GM10266 (cell line): ENCODE data around the gene BCAS4.

Experiments used
- DNase-seq: peaks from one replicate; pipeline ENCODE4 v3.0.0; 2012; ENCODE audit errors: extremely low spot score
- TF ChIP-seq, protein P1 (sequence below): IDR thresholded peaks from 2 replicates; pipeline ENCODE4 v1.5.1; 2012; ENCODE audit warnings: mild to moderate bottlenecking, low read depth; ENCODE audit not compliant: control insufficient read depth, insufficient read depth; ENCODE audit errors: missing control alignments

The BCAS4 gene

DNA sequence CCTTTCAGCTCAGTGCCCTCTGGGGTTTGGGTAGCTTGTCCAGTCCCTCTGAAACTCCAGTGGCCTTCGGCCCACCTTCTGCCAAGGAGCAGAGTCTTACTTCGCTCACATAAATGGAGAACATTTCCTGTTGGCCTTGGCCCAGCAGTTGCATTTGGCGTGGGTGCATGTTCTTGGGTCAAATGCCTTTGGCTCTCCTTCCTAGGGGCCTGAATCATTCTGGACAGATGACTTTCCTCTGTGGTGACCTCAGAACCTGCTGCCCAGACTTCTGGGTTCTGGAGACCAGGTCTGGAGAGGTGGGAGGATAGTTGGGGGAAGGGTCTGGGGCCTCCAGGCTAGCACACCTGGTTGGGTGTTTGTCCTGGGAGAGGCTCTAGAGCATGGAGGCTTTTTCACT, 29.3 kb downstream of the BCAS4 start:
- no peak for DNase-seq
- TF ChIP-seq, protein P1, sequence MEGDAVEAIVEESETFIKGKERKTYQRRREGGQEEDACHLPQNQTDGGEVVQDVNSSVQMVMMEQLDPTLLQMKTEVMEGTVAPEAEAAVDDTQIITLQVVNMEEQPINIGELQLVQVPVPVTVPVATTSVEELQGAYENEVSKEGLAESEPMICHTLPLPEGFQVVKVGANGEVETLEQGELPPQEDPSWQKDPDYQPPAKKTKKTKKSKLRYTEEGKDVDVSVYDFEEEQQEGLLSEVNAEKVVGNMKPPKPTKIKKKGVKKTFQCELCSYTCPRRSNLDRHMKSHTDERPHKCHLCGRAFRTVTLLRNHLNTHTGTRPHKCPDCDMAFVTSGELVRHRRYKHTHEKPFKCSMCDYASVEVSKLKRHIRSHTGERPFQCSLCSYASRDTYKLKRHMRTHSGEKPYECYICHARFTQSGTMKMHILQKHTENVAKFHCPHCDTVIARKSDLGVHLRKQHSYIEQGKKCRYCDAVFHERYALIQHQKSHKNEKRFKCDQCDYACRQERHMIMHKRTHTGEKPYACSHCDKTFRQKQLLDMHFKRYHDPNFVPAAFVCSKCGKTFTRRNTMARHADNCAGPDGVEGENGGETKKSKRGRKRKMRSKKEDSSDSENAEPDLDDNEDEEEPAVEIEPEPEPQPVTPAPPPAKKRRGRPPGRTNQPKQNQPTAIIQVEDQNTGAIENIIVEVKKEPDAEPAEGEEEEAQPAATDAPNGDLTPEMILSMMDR, result no peak

DNA sequence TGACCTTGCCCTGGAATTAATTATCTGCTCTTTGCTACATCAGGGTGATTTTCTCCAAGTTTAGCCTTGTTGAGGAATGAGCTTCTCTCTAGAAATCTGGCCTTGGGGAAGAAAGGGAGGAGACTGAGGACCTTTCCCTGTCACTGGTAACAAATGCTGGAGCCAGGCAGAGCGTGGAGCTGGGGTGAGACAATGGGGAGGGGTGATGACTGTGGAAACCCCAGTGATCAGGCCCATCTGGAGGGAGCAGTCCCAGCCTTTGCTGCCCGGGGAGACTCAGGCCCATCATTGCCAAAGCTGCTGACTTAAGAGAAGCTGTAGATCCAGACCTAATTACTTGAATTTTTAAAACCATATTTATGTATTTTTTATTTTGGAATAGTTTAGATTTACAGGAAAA, 31.3 kb downstream of the BCAS4 start:
- TF ChIP-seq, protein P1, result no peak
- no peak for DNase-seq

DNA sequence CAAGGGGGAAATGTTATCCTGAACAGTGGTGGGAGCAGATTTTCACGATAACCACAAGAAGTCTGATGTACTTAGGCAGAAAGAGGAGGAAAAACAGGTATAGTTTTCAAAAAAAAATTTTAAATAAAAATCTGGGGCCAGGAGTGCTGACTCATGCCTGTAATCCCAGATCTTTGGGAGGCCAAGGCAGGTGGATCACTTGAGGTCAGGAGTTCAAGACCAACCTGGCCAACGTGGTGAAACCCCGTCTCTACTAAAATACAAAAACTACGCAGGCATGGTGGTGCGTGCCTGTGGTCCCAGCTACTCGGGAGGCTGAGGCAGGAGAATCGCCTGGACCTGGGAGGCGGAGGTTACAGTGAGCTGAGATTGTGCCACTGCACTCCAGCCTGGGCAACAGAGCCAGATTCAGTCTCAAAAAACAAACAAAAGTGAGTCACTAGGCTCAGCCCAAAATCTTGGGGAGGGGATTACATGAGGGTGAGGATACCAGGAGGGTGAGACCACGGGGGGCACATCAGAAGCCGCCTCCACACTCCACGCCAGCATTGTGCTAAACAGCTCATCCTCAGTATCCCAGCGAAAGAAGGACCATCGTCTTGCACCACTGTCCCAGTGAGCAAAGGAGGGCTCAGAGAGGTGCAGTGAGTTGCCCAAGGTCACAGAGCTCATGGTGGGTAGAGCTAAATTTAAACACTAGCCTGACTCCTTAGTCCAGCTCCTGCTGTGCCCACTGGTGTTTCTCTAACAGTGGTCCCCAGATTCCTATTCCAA, 33.7 kb downstream of the BCAS4 start:
- TF ChIP-seq, protein P1, result no peak
- no peak for DNase-seq

DNA sequence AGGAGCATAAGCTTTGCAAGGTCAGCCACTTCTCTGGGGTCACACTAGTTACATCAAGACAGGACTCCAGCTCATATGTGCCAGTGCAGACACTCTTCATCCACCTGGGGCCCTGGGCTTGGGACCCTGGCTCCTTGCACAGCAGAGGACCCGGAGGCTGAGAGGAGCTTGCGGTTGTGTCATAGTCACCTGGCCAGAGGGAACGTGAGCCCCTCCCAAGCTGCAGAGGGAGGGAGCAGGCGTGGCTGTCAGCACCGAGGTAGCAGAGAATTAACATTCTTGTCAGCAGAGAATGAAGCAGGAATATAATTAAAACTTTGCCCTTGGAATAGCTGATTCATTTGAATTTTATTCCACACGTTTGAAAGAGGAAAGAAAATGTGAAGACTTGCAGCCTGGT, 36.8 kb downstream of the BCAS4 start:
- TF ChIP-seq, protein P1, result no peak
- no peak for DNase-seq

DNA sequence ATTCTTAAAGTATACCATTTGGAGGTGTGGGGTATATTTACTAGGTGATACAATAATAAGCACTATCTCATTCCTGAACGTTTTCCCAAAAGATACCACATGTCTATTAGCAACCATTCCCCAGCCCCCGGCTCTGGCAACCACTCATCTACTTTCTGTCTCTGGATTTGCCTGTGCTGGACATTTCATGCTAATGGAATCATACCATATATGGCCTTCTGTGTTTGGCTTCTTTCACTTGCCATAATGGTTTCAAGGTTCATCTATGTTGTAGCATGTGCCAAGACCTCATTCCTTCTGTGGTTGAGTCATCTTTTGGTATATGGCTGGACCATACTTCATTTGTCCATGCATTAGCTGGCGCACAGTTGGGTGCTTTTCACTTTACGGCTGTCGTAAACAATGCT, 39.7 kb downstream of the BCAS4 start:
- no peak for DNase-seq
- TF ChIP-seq, protein P1, result no peak

DNA sequence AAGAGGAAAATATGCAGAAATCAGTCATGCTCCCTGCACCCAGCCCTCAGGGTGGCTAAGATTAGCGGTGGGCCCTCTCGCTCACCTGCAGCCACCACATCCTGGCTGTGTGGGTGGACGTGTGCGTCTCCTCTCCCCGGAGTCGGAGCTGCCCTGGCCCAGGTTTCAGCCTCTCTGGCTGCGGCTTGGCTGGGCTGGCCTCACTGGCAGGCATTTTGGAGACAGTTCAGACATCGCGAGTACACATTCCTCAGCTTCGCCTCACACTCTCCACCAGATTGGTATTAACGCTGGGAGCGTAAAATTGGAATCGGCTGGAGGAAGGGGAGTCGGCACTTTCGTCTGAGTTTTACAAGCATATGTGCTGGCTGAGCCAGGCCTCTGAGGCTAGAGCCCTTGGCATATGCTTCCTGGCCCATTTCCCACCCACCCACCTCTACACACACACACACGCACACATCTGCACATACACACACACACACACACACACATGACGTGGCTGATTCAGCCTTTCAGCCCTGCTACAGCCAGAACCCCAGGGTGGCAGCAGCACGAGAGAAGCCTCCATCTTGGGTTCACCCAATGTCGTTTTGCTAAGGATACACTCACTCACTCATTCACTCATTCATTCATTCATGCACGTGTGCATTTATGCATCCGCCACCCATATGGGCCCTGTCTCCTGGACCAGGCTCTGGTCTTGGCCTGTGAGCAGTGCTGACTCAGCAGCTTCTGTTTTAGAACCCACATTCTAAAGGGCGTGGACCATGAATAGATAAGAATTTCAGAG, 42.9 kb downstream of the BCAS4 start:
- TF ChIP-seq, protein P1, result no peak
- peak; percentile 42 for DNase-seq

DNA sequence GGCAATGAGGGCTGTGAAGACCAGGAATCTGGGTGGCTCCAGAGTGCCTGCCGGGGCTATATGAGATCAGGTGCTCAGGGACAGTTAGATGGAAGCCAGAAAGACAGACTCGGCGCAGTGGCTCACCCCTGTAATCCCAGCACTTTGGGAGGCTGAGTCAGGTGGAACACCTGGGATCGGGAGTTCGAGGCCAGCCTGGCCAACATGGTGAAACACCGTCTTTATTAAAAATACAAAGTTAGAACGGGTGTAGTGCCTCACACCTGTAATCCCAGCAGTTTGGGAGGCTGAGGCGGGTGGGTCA, 43.4 kb downstream of the BCAS4 start:
- TF ChIP-seq, protein P1, result no peak
- DNase-seq, result no peak
